Left lobe of liver (tissue), 2 donors: ENCODE data around the gene SHCBP1L. TPM values are rescaled to one million over a fixed set of nuclear protein-coding genes. Genes with fewer than 3 reads are reported as not detected.
A peak's percentile ranks its signal among the peaks of the same experiment; 100 is the strongest.
"Not testable (repeated sequence)": the region's sequence is repeated elsewhere in the genome, so short reads cannot be mapped to it uniquely, and the experiment has no call there.

Experiments used
- ATAC-seq: fragments of 200-7000 bp; cut with Tn5 transposase; one replicate; pipeline ENCODE4 v1.9.1; 2020; ENCODE audit warnings: mild to moderate bottlenecking, moderate library complexity
- DNase-seq: peaks from one replicate; pipeline ENCODE4 v3.0.0-alpha.2; 2020; ENCODE audit warnings: low spot score
- total RNA-seq: library from RNA; stranded (reverse); gene quantifications from one replicate; pipeline ENCODE4 v1.2.1, GENCODE V29; 2021
- donor health status: DM: no; HTN: no; CAD: no; lungs with moderate emphysema.
- donor health status: DM: no; HTN: yes; CAD: no.

Gene SHCBP1L
- total RNA-seq, 1 donor from 2014 or later = not detected

- no peak for DNase-seq
- no peak for ATAC-seq
These were observed 12.9 kb upstream of the SHCBP1L start for GRCh38 chr1:182965861-182966260.

DNA sequence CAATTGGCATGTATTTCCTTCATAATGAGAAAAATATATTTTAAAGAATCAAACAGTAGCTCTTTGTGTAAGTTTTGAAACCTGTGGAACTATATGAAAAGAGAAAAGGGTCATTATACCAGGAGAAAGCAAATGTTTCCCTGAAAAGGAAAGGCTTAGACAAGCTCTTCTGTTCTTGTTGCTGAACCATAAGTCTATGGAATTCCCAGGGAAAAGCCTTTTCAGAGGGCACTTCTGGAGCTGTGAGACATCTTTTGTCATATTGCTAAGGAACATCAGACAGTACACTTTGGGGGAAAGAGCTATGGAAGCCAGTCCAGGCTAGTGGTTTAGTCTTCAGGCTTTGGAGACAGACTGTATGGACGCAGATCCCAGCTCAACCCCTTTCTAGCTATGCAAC, 12.1 kb upstream of the SHCBP1L start:
- no peak for DNase-seq
- no peak for ATAC-seq

DNA sequence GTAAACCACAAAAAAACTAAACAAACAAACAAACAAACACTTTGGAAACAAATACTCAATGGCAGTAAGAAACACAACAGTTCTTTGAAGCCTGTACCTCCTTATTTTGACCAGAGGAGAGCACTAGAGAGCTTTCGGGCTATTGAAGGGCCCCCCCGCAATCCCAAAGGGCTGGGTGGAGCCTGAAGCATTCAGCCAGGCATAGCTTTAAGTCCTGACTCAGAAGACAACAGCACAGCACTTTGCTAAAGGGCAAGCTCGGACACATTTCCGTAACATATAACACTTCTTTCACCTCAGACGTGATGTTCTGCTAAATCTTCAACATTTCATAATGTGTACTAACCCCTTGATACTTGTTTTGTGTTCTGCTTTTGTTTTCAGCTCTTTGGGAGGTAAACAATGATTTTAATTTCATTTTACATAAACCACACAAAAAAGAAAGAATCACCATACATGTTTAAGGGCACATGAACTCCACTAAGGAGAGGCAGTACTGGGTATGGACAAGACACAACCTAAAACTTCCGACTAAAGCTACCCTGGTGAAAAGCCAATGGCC, 9.7 kb upstream of the SHCBP1L start:
- DNase-seq = peak; percentile 72
- ATAC-seq = peak; percentile 100

- ATAC-seq (no peak), DNase-seq (no peak)
These were observed 7.1 kb upstream of the SHCBP1L start for GRCh38 chr1:182960046-182960445.

DNA sequence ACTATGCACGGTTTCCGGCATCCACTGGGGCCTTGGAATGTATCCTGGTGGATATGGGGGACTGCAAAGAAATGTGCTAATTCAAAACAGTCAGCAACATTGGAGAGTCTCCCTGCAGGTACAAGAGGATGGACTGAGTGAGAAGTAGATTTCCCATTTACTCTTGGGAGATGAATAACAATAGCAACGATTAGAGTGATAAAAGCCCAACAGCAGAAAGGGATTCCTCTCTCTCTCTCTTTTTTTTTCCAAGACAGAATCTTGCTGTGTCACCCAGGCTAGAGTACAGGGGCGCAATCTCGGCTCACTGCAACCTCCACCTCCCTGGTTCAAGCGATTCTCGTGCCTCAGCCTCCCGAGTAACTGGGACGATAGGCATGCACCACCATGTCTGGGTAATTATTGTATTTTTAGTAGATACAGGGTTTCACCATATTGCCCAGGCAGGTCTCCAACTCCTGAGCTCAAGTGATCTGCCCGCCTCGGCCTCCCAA, 5.0 kb upstream of the SHCBP1L start:
- DNase-seq (no peak), ATAC-seq (no peak)

- ATAC-seq = no peak
- DNase-seq = no peak
These were observed 3.9 kb upstream of the SHCBP1L start for GRCh38 chr1:182956708-182957365.

DNA sequence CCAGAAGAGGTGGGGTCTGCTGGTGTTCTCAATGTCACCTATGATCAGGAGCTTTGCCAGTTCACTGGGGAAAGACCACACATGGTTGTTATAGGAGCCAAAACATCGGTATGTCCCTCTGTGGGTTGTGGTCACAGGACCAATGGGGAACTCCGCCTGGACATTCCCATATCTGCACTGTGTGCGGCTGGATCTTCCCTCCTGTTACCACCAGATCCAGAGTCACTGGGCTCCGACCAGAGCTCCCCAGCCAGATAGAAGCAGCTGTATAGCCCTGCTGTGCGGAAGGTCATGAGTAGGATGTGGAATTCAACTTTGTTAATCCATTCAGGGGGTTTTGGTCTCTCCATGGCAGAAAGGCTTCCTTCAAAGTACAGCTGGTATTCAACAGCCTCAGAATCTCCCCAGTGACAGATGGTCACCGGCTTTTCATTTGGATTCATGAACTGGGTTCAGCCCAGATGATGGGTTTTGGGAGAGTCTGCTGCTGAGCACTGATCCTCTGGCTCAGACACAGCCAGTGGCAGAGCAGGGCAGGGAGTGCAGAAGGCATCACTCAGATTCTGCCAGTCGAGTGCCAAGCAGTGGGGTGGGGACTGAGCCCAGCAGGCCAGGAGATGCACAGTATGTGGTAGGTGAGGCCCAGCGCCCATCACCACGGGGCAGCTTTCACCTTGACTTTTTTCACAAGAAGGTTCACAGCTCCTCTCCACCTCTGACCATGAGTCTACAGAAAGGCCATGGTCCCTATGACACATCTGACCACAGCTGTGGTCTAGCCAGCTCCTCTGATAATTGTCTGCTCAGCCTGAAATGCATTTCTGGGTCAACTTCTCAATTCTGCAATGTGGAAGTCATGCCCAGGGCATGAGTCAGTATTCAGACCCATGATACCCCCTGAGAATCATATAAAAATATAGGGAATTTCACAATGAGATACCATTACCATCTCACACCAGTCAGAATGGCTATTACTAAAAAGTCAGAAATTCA, 2.9 kb upstream of the SHCBP1L start:
- no peak for ATAC-seq
- no peak for DNase-seq

GRCh38 chr1:182953826-182954225, 860 bp upstream of the SHCBP1L start:
- DNase-seq (no peak), ATAC-seq (no peak)

DNA sequence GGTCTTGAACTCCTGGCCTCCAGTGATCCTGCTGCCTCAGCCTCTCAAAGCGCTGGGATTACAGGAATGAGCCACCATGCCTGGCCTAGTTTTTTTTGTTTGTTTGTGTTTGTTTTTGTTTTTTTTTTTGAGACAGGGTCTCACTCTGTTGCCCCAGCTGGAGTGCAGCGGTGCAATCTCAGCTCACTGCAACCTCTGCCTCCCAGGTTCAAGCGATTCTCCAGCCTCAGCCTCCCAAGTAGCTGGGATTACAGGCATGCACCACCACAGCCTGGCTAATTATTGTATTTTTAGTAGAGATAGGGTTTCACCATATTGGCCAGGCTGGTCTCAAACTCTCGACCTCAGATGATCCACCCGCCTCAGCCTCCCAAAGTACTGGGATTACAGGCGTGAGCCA, 9.6 kb downstream of the SHCBP1L start:
- DNase-seq, ATAC-seq: not testable (repeated sequence)

DNA sequence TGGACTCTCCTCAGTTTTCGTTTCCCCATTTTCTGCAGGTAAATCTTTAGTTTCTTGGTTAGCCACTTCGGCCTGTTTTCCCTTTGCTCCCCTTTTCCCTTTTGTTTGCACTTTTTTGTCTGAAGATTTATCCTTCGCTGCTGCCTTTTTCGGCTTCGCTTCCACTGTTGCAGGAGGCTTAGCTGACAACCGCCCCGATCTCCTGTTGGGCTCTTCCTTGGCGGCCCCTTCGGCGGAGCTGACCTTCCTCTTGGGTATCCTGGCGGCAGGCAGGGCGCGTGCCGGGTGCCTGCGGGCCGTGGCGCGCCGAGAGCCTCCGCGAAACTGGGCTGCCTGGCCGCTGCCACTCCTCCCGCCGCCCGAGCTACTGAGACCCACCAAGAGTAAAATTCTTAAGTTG, 10.8 kb downstream of the SHCBP1L start:
- ATAC-seq, DNase-seq: not testable (repeated sequence)

- ATAC-seq = no peak
- DNase-seq = no peak
These were observed 13.6 kb downstream of the SHCBP1L start for GRCh38 chr1:182939413-182939812.

GRCh38 chr1:182935716-182936115, 17.2 kb downstream of the SHCBP1L start:
- DNase-seq = no peak
- no peak for ATAC-seq

DNA sequence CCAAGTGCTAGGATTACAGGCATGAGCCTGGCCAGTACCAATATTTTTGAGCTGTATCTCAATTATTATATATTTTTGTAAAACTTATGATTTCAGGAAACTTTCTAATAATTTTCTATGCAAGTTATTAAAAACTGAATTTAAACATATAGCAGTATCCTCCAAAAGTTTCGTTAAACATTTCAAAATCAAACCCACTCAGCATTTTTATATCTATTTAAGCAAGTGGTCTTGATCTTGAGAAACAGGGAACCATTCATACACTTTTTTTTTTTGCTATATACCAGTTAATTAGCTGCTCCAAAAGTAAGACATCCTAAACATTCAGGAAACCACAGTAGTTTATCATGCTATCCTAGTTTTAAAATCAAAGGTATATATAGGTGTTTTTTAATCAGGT, 22.0 kb downstream of the SHCBP1L start:
- ATAC-seq (no peak), DNase-seq (no peak)

GRCh38 chr1:182927693-182928433, 25.1 kb downstream of the SHCBP1L start:
- no peak for ATAC-seq
- no peak for DNase-seq

DNA sequence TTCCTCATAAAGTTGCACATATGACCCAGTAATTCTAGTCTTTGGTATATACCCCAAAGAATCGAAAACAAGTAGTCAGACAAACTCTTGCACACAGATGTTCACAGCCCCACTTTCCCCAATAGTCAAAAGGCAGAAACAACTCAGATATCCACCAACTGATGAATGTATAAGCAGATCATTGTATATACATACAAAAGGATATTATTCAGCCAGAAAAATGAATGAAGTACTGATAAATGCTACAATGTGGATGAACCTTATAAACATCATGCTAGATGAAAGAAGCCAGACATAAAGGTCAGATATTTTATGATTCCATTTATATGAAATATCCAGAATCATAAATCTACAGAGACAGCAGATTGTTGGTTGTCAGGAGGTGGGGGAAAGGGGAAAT, 27.3 kb downstream of the SHCBP1L start:
- no peak for ATAC-seq

GRCh38 chr1:182917378-182917777, 35.6 kb downstream of the SHCBP1L start:
- DNase-seq (no peak), ATAC-seq (no peak)

More for the DNA sequence above, 27.3 kb downstream of the SHCBP1L start:
- no peak for DNase-seq

DNA sequence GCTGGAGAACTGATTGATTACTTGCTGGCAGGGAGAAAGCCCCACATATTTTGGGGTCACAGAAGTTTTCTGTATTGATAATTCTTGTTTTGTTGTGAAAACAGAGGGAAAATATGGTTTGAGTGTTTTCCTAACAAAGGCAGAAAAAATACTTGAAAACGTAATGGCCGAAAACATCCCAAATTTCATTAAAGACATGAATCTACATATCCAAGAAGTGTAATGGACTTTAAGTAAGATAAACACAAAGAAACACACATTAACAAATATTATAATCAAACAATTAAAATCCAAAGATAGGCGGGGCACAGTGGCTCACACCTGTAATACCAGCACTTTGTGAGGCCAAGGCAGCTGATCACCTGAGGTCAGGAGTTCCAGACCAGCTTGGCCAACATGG, 39.6 kb downstream of the SHCBP1L start:
- DNase-seq = no peak
- no peak for ATAC-seq

GRCh38 chr1:182910143-182910542, 42.8 kb downstream of the SHCBP1L start:
- no peak for DNase-seq
- no peak for ATAC-seq

DNA sequence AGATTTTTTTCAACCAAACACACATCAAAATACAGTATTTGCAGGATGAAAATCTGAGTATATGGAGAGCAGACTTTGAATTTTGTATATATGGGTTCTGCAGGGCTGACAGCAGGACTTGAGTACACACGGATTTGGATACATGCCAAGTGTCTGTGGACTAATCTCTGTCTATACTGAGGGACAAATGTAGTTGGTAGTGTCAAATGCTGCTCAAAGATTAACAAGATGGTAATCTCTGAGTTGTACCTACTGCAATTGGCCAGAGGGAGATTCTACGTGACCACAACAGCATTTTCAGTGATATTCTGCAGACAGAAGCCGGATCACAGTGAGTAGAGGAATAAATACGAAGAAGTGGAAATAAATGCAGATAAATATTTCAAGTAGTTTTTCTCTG, 43.4 kb downstream of the SHCBP1L start:
- ATAC-seq (no peak), DNase-seq (no peak)

DNA sequence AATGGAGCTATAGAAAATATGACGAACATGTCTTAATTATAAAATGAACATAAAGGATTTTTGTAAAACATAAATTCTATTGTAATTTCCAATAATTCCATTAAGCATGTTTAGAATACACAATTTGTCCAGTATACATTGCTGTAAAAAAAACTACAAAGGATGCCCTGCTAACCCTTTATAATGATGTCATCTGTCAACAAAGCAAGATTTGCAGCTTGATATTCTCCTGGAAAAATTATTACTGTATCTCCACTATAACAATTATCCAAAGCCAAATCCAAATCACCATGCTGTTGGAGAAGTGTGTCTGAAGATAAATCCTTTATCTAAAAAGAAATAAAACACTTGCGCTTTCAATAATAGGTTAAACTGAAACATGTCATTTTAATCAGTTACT, 47.6 kb downstream of the SHCBP1L start:
- no peak for DNase-seq

DNA sequence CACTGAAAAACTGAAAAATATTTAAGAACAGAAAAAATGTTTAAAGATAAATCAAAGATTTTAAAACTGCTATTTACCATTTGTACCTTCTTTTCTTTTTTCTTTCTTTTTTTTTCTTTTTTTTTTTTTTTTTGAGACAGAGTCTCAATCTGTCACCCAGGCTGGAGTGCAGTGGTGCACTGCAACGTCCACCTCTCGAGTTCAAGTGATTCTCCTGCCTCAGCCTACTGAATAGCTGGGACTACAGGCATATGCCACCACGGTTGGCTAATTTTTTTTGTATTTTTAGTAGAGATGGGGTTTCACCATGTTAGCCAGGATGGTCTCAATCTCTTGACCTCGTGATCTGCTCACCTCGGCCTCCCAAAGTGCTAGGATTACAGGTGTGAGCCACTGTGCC, 51.0 kb downstream of the SHCBP1L start:
- not testable (repeated sequence) for ATAC-seq, DNase-seq

More for the DNA sequence above, 47.6 kb downstream of the SHCBP1L start:
- no peak for ATAC-seq
